Measurements from ENCODE around the gene SLC7A10.
"Not testable (repeated sequence)": the region's sequence is repeated elsewhere in the genome, so short reads cannot be mapped to it uniquely, and the experiment has no call there.

Gene SLC7A10

DNA sequence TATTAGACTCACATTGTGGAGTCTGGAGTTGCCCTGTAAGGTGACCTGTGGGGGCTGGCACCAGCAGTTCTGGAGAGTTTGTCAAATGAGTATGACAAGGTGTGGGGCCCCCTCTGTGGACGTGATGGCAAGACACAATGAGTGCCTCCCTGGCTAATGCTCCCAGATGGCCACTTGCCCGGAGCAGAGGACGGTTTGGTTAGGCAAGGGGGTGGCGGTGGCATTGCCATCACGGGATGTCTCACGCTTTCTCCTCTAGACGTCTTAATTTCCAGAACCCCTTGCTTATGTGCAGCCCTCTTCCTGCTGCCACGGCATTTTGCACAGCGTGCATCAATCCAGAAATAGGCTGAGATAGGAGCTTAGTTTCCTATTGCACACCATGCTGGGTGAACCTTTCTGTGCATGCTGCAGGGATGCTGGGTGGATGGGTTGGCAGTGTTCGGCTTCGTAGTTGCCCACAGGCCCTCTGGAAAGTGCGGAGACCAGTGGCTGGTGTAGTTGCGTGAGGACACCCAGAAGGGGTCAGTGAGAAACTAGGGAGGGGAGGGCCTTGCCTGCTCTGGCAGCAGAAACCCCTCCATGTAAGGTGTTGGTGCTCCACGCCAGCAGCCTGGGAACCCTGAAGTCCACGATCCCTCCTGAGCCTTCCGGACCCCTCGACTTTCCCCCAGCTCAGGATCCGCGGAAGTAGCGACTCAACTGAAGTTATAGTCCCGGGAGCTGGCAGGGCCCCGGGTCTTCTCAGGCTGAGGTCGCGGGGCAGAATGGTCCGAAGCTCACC is 49.6 kb downstream of the SLC7A10 start:
- DNase-seq (ENCODE audit: low spot score), result peak; percentile 27

DNA sequence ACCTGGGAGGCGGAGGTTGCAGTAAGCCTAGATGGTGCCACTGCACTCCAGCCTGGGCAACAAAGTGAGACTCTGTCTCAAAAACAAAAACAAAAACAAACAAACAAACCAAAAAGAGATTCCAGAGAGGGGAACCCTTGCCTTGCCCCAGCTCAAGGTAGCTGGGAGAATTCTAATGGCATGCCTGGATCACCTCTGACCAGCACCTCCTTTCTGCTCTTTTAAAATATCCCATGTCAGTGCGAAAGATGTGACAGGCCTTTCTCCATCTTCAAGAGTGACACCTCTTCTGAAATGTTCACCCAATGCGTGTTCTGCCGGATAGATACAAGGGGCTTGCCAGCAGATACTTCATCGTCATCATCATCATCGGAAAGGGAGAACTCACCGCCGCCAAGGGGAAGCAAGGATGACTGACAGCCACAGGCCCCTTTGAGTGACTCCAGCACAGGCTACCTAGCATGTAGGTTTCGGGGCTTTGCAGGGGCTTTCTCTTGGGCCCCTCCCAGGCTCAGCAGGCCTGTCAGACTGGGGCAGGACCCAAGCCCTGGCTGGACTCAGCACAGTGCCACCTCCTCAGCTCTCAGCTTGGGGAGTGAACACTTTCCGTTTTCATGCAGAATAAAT is 50.4 kb downstream of the SLC7A10 start:
- no peak for DNase-seq (ENCODE audit: low spot score)

DNA sequence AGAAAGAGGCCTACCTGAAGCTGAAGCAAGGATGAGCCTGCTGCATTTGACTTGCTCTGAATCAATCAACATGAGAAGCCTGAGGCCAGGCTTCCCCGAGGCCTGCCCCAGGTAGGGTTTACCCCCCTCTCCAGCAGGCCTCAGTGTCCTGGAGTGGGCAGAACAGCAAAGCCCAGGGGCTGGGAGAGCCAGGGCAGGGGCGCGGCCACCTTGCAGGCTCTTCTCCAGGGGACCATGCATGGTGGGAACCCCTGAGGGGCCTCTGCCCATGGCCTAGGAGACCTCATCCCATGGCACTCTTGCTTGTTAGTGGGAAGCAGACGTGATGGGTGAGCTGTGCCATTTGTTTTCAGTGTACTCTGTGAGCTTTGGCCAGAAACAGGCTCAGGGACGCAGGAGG is 51.5 kb downstream of the SLC7A10 start:
- DNase-seq (ENCODE audit: low spot score), result no peak

DNA sequence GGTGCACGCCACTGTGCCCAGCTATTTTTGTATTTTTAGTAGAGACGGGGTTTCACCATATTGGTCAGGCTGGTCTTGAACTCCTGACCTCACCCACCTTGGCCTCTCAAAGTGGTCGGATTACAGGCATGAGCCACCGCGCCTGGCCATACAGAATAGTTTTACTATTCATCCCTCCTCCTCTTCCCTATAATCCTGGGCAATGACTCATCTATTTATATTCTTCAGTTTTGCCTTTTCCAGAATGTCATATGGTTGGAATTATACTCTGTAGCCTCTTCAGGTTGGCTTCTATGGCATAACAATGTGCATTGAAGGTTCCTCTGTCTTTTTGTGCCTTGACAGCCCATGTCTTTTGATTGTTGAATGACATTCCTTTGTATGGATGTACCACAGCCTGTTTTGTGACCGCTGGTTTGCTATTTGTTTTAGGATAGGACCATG is 53.7 kb downstream of the SLC7A10 start:
- DNase-seq (ENCODE audit: low spot score), result no peak

DNA sequence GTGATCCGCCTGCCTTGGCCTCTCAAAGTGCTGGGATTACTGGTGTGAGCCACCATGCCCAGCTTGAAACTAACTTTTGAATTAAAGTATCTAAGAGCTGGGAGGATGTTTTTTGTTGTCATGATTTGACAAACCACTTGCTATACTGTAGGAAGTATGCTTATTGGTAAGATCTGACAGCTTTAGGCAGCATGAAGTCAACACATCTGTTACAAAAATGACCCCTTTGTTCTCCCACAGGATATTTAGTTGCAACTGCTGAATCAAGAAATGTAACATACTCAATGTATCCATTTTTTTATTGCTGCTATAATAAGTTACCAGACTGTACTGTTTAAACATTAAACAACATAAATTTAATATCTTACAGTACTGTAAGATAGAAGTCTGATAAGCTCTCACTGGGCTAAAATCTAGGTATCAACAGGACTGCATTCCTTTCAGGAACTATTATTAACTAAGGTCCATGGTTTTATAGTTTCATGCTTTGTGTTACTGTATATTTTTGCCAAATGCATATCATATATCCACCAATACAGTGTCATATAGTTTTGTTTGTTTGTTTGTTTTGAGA is 54.3 kb downstream of the SLC7A10 start:
- no peak for DNase-seq (ENCODE audit: low spot score)

DNA sequence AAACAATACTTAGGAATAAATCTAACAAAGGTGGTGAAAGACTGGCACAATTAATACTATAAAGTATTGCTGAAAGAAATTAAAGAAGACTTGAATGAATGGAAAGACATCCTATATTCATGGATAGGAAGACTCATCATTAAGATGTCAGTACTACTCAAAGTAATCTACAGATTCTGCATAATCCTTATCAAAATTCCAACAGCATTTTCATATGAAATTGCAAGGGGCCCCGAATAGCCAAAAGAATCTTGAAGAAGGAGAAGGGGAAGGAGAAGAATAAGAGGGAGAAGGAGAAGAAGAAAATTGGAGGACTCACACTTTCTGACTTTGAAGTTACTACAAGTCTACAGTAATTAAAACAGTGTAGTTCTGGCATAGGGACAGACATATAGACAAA is 57.1 kb downstream of the SLC7A10 start:
- DNase-seq (ENCODE audit: low spot score), result no peak

DNA sequence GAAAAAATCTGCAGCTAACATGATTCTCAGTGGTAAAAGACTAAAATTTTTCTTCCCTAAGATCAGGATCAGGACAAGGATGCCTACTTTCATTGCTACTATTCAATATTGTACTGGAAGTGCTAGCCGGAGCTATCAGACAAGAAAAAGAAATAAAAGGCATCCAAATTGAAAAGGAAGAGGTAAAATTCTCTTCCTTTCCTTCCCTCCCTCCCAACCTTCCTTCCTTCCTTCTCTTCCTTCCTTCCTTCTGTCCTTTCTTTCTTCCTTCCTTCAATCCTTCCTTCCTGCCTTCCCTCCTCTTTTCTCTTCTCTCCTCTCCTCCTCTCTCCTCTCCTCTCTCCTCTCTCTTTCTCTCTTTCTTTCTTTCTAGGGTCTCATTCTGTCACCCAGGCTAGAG is 58.2 kb downstream of the SLC7A10 start:
- DNase-seq (ENCODE audit: low spot score), result no peak

DNA sequence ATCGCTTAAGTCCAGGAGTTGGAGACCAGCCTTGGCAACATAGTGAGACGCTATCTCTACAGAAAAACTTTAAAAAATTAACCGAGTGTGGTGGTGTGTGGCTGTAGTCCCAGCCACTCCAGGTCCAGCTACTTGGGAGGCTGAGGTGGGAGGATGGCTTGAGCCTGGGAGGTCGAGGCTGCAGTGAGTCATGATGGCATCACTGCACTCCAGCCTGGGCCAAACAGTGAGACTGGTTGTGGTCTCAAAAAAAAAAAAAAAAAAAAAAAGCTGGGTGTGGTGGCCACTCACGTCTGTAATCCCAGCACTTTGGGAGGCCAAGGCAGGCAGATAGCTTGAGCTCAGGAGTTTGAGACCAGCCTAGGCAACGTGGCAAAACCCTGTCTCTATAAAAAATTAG is 59.6 kb downstream of the SLC7A10 start:
- DNase-seq (ENCODE audit: low spot score), result not testable (repeated sequence)

DNA sequence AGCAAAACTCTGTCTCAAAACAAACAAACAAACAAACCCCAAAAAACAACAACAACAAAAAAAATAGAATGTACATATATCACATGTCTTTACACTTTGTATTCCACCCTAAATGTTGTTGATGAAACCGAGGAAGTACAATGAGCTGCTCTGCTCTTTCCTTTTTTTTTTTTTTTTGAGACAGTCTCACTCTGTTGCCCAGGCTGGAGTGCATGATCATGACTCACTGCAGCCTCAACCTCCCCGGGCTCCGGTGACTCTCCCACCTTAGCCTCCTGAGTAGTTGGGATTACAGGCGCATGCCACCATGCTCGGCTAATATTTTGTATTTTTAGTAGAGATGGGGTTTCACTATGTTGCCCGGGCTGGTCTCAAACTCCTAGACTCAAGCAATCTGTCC is 62.2 kb downstream of the SLC7A10 start:
- DNase-seq (ENCODE audit: low spot score), result no peak

DNA sequence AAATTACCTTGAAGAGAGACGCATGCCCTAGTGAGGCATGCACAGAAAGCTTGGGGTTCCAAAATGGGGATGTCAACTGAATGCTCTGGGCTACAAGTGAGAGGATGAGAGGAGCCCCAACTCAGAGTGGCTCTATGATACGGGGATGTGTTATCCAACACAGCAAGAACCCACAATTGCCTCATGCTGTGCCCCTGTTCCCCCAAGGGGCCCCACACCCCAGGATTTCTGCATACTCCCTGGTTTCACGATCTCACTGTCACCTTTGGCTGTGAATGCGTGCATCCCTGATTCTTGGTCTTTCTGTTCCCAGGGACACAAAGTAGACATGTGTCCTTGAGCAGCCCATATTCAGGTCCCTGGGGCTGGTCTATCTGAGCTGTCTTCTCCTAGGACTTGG is 64.4 kb downstream of the SLC7A10 start:
- no peak for DNase-seq (ENCODE audit: low spot score)

DNA sequence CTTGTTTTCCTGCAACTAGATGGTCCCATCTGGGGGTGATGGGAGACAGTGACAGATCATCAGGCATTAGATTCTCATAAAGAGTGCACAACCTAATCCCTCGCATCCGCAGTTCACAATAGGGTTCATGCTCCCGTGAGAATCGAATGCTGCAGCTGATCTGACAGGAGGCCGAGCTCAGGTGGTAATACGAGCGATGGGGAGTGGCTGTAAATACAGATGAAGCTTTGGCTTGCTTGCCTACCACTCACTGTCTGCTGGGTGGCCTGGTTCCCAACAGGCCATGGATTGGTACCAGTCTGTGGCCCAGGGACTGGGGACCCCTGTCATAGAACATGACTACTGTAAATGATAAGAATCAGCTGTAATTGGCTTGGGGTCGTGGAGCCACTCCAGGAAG is 65.8 kb downstream of the SLC7A10 start:
- DNase-seq (ENCODE audit: low spot score), result no peak

DNA sequence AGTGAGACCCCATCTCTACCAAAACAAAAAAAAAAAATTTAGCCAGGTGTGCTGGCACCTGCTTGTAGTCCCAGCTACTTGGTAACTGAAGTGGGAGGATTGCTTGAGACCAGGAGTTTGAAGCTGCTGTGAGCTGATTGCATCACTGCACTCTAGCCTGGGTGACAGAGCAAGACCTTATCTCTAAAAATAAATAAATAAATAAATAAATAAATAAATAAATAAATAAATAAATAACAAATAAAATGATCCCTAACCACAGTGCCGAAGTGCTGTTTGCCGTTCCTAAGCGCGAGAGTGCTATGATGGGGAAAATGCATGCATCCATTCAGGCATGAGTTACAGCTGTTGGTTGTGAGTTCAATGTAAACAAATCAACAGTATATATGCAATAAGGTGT is 66.5 kb downstream of the SLC7A10 start:
- no peak for DNase-seq (ENCODE audit: low spot score)

All from germinal center (tissue), 1 donor.